ENCODE data around the gene SFTPB.

- TF ChIP-seq TAF1 (IDR thresholded peaks at IDR 0.05; ENCODE audit: low read depth): no peak
- no peak for TF ChIP-seq EZH2 (IDR thresholded peaks at IDR 0.05; ENCODE audit: borderline replicate concordance, insufficient read depth, low read length, poor library complexity, severe bottlenecking)
- TF ChIP-seq EP300 (conservative IDR thresholded peaks at IDR 0.05; ENCODE audit: poor library complexity, severe bottlenecking): no peak
- no peak for TF ChIP-seq CTCF (IDR thresholded peaks at IDR 0.05; ENCODE audit: poor library complexity, severe bottlenecking)
- no peak for TF ChIP-seq REST (IDR thresholded peaks at IDR 0.05; ENCODE audit: borderline replicate concordance)
Observed at GRCh38 chr2:85666016-85666415, 2.0 kb downstream of the SFTPB start.
